GM21737 (cell line): Measurements from ENCODE around the gene ATG13.
A peak's percentile ranks its signal among the peaks of the same experiment; 100 is the strongest.
"Not testable (repeated sequence)": the region's sequence is repeated elsewhere in the genome, so short reads cannot be mapped to it uniquely, and the experiment has no call there.

Source experiments
- ATAC-seq: cut with Tn5 transposase; IDR thresholded peaks from one replicate; pipeline ENCODE4 v1.9.1; 2021; ENCODE audit warnings: mild to moderate bottlenecking, moderate library complexity; ENCODE audit not compliant: unreplicated experiment

ATG13 gene

DNA sequence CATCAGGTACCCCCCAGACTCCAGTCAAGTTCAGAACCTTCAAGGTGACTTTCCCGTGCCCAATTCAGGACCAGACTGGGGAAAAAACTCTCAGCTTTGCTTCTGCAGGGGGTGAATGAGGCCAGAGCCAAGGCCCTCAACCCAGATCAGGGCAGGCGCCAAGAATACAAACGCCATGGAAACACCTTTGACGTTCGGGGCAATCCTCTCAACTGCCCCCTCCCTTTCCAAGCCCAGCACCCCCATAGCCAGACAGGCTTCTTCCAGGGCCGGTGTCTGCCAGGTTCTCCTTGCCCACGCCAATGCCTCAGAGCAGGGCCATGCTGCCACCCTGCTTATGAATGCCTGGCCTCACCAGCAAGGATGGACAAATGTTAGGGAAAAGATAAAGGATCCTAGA lies 77.3 kb downstream of the ATG13 start:
- no peak for ATAC-seq

DNA sequence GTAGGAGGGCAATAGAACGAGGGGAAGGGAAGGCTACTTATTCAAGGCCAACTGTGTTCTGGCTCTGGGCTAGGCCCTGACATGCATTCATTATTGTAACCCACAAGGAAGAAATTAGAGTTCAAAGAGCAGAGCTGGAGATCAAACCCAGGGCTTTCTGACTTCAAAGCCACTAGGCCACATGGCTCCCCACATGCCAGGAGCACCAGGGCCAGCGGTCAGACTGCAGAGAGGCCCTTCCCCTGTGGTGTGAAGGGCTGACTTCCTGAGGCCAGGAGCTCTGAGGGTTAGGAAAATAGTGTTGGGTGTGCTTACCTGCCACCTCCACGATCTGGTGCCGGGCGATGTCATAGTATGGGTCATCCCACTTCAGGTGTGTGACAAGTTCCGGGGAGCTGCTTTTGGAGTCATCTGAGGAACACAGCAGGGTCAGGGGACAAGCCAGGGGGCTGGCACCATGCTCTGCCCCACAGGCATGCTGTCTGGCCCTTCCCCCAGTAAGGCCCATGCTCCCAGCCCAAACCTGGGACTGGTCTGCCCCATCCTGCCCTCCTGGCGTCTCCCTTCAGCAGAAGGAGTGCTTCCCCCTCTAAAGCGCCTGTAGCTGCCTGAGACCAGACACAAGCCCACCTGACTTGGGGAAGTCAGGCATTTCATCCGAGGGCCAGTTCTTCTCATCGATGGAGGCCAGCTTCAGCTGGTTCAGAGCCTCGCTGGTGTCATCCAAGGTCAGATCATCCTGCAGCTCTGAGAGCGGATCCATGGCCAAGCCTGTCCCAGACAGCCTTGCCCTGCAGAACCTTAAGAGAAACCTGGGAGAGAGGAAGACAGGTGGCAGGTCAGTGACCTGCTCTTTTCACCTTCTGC lies 78.2 kb downstream of the ATG13 start:
- no peak for ATAC-seq

DNA sequence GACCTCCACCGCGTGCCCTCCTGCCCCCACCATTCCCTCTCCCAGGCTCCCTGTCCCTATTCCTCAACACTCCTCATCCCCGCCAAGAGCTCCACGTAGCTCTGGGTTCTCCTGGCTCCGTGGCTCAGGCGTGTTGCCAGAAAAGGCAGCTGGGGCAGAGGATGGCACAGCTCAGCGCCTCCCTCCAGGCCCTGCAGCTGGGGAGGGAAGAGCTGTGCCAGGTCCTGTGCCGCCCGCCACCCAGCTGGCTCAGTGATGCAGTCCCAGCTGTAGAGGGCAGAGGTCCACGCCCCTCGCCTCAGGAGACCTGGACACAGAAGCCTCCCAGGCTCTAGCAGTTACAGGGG lies 78.8 kb downstream of the ATG13 start:
- ATAC-seq = no peak

DNA sequence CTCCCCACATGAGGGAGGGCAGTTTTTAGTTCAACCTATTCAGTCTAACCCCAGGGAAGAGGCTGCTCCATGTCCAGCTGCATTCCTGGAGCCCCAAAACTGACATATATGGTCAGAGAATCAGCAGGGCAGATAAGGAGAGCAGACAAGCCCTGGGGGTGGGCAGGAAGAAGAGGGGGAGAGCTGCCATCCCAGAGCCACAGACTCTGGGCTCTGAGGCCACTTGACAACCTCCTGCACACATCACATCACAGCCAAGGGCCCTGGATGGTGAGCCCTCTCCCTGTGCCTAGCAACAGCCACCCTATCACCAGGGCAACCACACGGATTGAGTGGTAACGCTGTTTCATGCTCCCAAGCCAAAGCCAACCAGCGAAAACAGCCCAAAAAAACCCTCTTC lies 80.0 kb downstream of the ATG13 start:
- ATAC-seq = no peak

DNA sequence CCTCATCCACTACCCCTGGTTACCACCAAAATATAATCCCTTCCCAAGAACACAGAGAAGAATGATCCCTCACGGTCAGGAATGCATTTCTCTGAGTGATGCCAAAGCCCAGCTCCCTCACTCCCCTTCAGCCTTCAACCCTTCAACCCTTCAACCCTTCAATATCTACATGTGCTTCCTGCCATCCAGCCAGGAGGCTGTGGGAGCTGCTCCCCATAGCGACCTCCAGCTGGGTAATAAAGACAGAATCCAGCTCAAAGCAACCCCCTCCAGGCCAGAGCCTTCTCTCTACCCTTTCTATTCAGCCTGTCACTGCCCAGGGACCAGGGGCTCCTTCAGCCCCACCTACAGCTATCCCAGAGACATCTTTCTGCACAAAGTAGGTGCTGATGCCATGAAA lies 80.4 kb downstream of the ATG13 start:
- no peak for ATAC-seq

DNA sequence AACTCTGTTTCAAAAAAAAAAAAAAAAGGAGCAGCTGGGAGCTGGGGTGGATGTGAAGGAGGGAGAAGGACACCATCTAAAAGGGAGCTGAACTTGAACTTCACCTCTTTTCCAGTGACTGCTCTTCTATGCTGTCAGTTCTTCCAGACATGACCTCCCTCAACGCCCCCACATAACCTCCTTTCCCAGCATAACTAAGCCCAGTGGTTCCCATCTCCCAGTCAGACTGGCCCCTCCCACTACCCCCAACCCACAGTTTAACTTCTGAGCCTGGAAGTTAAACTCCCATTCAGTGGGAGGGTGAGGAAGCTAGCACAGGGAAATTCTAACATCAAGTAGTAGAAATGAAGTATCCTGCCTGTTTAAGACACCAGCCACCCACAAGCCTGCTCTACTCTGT lies 81.2 kb downstream of the ATG13 start:
- ATAC-seq = no peak

DNA sequence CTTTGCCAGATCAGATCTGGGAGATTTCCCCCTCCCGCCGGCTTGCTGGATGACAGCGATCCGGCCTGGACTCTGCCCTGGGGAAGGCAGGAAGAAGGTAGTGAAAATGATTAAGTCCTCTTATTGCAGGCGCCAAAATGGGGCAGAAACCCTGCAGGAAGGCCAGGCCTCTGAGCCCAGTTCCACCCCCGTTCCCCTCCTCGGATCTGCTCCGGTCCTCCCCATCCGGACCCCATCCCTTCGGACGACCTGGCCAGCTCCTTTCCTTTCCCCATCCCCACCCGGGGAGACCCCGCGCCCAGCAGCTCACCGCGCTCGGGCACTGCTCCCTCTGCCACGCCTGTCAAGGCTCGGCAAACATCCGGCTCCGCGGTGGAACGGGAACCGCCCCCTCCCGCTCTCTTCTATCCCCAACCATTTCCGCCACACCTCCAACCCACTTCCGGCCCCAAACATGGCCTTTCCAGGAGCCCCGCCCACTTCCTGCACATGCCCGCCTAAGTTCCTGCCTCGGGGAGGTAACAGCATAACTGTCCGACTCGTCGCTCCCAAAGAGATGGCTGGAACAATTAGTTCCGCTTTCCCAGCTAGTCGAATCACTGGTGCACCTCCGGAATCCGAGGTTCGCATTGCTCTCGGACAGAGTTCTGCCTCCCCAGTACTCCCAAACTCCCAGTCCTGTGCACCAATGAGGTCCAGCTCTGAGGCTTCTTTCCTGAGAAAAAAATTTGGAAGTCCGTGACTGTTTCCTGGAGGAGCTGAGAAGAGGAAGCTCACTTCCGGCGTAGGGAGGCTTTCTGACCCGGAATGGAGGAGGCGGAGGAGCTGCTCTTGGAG lies 83.1 kb downstream of the ATG13 start, which contains the start of the genes ARHGAP1 and ZNF408:
Gene ARHGAP1 (minus strand): TSS at position 379 of the 837 bp plus-strand sequence. CDS start 4,512 bp downstream, outside the sequence.
Gene ZNF408 (plus strand): TSS at position 791 of the 837 bp plus-strand sequence. CDS start 17 bp downstream, at position 808.
- peak; percentile 88 for ATAC-seq

DNA sequence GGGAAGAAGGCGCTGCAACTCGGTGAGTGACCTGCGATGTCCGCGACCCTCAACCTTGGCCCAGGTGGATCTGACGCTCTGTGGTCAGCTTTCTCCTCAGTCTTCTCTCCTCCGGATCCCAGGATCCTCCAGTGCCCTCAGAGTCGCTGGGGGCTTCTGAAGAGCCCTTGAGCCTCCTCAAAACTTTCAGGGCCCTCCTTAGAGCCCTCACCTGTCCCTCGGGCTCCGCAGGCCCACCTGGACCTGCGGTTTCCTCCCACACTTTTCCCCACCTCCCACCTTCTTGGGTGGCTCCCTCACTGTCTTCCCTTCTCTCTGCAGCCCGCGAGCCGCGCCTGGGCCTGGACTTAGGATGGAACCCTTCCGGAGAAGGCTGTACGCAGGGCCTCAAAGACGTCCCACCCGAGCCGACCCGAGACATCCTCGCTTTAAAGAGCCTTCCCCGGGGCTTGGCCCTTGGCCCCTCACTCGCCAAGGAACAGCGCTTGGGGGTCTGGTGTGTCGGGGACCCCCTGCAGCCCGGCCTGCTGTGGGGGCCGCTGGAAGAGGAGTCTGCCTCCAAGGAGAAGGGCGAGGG lies 83.8 kb downstream of the ATG13 start:
- peak; percentile 2 for ATAC-seq

DNA sequence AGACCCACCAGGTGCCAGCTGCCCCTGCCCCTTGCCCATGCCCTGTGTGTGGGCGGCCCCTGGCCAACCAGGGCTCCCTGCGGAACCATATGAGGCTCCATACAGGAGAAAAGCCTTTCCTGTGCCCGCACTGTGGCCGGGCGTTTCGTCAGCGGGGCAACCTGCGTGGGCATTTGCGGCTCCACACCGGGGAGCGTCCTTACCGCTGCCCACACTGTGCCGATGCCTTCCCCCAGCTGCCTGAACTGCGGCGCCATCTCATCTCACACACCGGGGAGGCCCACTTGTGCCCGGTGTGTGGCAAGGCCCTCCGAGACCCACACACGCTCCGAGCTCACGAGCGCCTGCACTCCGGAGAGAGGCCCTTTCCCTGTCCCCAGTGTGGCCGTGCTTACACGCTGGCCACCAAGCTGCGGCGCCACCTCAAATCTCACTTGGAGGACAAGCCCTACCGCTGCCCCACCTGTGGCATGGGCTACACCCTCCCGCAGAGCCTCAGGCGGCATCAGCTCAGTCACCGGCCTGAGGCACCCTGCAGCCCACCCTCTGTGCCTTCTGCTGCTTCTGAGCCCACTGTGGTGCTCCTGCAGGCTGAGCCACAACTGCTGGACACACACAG lies 87.8 kb downstream of the ATG13 start:
- ATAC-seq = no peak

DNA sequence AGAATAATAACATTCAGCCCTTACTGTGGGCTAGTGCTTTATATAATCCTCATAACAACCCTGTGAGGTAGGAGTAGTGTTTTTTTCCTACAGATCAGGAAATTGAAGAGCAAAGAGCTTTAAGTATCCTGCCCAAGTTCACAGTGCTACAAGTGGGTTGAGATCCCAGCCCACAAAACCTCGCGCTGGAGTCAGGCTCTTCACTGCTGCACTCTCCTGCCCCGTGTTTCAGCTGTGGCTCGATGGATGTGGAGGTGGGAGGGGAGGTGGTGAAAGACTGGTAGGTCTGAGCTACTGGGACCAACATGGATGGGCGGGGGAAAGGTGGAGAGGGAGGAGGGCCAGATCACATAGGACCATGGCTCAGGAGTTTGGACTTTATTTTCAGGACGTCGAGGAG lies 89.5 kb downstream of the ATG13 start:
- no peak for ATAC-seq

DNA sequence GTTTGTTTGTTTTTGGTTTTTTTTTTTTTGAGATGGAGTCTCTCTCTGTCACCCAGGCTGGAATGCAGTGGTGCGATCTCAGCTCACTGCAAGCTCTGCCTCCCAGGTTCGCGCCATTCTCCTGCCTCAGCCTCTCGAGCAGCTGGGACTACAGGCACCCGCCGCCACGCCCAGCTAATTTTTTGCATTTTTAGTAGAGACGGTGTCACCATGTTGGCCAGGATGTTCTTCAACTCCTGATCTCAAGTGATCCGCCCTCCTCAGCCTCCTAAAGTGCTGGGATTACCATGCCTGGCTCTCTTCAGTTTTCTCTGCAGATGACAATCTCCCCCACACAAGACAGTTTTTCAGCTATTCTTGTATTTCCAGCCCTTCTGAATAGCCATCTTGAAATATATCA lies 92.0 kb downstream of the ATG13 start:
- ATAC-seq = not testable (repeated sequence)

DNA sequence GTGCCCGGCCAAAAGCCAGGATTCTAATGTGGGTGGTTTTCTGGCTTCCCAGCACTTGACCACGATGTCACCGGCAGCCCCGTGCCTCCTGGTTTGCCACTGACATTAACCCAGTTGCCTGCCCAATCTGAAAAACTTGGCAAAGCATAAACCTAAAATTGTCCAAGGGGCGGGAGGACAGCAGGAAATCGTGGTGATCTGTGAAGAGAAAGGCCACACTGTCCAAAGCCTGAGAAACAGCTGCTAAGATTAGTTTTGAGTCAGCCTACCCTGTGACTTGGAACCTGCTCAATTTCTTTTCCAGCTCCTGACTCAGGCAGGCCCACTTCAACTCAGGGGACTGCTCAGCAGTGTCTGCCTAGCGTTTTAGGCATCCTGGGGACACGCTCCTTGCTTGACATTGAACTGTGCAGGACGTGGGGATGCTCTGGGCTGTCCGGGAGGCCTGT lies 93.5 kb downstream of the ATG13 start:
- no peak for ATAC-seq

DNA sequence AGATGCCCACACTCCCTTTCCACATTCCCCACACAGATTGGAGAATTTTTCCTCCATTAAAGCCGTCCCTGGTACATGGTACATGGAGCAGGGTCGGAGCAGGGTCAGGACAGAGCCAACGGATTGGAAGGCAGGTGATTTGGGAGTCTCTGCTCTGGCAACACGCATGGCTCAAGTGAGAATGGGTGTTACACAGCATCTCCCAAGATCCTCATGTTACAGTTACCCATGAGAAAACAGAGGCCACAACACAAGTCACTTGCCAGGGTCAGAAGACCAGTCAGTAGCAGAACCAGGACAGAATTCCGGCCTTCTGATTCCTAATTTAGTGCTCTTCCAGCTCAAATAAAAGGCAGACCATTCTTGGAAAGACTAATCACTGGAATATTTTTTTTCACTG lies 94.0 kb downstream of the ATG13 start:
- ATAC-seq = no peak

DNA sequence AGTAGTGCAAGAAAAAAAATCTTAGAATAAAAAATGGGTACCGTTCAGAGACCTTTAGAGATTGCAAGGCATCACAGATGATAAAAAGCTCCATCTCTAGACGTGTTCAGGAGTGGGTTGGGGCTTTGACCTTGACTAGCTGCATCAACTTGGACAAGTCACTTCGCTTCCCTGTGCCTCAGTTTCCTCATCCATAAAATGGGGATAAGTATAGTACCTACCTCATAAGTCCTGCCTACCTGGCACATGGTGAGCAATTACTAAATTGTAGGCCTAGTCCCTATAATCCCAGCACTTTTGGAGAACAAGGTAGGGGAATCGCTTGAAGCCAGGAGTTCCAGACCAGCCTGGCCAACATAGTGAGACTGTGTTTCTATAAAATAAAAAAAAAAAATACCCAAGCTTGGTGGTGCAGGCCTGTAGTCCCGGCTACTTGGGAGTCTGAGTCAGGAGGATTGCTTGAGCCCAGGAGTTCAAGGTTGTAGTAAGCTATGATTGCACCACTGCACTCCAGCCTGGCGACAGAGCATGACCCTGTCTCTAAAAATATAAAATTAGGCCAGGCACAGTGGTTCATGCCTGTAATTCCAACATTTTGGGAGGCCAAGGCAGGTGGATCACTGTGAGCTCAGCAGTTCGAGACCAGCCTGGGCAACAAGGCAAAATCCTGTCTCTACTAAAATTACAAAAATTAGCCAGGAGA lies 95.7 kb downstream of the ATG13 start:
- no peak for ATAC-seq

DNA sequence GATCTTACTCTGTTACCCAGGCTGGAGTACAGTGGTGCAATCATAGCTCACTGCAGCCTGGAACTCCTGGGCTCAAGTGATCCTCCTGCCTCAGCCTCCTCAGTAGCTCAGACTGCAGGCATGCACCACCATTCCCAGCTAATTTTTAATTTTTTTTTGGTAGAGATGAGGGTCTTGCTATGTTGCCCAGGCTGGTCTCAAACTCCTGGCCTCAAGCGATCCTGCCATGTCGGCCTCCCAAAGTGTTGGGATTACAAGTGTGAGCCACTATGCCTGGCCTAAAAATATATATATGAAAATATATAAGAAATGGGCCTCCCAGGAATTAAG lies 100.4 kb downstream of the ATG13 start:
- not testable (repeated sequence) for ATAC-seq

DNA sequence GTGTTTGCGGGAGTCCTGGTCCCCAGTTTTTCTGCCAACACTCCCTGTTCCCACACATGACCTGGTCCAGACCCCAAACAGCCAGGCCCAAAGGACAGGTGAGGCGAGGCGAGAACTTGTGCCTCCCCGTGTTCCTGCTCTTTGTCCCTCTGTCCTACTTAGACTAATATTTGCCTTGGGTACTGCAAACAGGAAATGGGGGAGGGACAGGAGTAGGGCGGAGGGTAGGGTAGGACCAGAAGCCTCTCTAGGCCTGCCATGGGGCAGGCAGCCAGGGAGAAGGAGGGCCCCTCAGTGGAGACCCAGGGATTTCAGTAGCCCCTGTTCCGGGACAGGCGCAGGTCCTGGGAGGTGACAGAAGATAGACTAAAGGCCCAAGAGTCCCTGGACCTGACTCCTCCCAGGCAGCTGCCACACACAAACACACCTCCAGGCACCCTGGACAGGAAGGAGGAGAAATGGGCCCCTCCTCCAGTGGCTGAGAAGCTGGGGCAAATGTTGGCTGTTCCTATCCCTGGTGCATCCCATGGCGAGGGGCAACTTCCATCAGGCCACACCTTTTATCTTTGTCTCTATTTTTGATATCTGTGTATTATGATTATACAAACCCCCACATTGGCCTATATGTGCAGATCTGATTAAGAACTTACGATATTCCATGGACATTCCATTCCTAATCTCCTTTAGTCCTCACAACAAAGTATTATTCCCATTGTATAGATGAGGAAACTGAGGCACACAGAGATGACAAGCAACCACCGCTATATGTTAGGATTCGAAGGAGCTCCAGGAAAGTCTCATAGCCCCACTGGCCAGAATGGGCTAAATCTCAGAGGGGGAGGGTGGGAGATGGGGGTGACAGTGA lies 101.0 kb downstream of the ATG13 start:
- ATAC-seq = no peak

DNA sequence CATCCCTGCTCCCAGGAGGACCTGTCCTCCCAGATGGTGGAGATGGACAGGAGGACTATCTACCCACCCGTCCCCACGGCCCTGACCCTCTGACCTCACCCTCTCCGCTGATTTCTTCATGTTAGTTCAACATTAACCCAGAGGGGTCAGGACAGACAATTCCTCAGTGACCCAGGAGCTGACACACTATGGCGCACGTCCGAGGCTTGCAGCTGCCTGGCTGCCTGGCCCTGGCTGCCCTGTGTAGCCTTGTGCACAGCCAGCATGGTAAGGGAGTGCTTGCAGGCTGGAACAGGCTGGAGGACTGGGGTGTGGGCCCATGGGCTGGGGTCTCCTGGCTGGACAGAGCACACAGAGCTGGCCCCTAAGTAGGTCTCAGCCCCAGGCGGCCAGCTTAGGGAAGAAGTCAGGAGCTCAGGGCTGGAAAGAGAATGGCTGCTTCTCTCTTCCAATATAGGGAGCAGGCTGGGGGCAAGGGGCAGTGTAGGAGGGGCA lies 101.7 kb downstream of the ATG13 start, which contains the start of gene F2:
Gene F2 (plus strand): TSS at position 166 of the 495 bp plus-strand sequence. CDS start 23 bp downstream, at position 189.
- ATAC-seq = no peak

DNA sequence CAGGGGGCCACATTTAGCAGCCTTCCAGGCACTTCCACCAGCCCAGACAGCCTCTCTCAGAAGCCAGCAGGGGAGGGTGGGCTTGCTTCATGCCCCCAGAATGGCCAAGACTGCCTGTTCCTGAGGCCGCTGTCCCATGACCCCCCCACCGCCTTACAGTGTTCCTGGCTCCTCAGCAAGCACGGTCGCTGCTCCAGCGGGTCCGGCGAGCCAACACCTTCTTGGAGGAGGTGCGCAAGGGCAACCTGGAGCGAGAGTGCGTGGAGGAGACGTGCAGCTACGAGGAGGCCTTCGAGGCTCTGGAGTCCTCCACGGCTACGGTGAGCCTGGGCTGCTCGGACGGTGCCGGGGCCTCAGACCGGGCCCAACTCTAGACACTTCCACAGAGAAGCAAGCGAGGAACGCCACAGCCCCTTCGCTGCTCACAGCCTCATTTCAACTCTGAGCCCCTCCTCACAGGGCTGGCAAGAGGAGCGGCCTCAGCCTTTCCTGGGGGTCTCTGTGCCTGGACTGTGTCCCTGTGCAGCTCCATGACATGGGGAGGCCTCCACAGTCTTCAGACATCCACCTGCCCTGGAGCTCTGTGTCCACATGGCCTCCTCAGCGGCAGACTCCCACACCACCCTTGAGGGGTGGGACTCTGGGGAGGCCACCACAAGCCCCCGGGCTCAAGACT lies 102.3 kb downstream of the ATG13 start:
- ATAC-seq = no peak

DNA sequence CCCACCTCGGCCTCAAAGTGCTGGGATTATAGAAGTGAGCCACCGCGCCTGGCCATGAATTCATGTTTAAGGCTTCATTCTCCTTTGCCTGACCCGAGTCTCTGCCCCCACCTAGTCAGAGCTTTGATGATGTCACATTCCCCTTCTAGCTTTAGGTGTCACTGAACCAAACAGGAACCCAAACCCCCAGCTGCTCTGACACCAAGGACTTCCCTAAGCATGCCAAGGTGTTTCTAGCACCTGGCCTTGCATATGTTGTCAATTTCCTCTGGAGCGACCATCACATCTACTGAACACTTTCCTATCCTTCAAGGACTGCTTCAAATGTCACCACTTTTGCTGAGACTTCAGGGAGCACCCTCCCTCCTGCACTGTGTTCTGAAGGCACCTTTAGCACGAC lies 103.9 kb downstream of the ATG13 start:
- ATAC-seq = no peak
